D721Med (cell line): ENCODE data around the gene EPHA1.

Source experiments
- DNase-seq: peaks from one replicate; pipeline ENCODE4 v3.0.0; 2011; ENCODE audit warnings: low spot score; ENCODE audit not compliant: insufficient read length
- FAIRE-seq: peaks from 2 replicates; lab custom pipeline; 2011; peaks lifted over from hg19 to GRCh38; lab: Jason Lieb, UNC
- TF ChIP-seq, protein P1 (sequence below): IDR thresholded peaks from 2 replicates; pipeline ENCODE4 v1.5.1; 2012; ENCODE audit warnings: mild to moderate bottlenecking, control low read depth; ENCODE audit not compliant: insufficient read depth; ENCODE audit errors: missing control alignments

Gene EPHA1

GRCh38 chr7:143390773-143391317 is 17.8 kb downstream of the EPHA1 start:
- FAIRE-seq (no peak), DNase-seq (no peak)
- TF ChIP-seq, protein P1, sequence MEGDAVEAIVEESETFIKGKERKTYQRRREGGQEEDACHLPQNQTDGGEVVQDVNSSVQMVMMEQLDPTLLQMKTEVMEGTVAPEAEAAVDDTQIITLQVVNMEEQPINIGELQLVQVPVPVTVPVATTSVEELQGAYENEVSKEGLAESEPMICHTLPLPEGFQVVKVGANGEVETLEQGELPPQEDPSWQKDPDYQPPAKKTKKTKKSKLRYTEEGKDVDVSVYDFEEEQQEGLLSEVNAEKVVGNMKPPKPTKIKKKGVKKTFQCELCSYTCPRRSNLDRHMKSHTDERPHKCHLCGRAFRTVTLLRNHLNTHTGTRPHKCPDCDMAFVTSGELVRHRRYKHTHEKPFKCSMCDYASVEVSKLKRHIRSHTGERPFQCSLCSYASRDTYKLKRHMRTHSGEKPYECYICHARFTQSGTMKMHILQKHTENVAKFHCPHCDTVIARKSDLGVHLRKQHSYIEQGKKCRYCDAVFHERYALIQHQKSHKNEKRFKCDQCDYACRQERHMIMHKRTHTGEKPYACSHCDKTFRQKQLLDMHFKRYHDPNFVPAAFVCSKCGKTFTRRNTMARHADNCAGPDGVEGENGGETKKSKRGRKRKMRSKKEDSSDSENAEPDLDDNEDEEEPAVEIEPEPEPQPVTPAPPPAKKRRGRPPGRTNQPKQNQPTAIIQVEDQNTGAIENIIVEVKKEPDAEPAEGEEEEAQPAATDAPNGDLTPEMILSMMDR: no peak

GRCh38 chr7:143390104-143390772 is 18.4 kb downstream of the EPHA1 start:
- FAIRE-seq: no peak
- no peak for DNase-seq
- TF ChIP-seq, protein P1: no peak

- DNase-seq (no peak), FAIRE-seq (no peak)
- TF ChIP-seq, protein P1: no peak
These were observed 19.1 kb downstream of the EPHA1 start for GRCh38 chr7:143389316-143390103.

DNA sequence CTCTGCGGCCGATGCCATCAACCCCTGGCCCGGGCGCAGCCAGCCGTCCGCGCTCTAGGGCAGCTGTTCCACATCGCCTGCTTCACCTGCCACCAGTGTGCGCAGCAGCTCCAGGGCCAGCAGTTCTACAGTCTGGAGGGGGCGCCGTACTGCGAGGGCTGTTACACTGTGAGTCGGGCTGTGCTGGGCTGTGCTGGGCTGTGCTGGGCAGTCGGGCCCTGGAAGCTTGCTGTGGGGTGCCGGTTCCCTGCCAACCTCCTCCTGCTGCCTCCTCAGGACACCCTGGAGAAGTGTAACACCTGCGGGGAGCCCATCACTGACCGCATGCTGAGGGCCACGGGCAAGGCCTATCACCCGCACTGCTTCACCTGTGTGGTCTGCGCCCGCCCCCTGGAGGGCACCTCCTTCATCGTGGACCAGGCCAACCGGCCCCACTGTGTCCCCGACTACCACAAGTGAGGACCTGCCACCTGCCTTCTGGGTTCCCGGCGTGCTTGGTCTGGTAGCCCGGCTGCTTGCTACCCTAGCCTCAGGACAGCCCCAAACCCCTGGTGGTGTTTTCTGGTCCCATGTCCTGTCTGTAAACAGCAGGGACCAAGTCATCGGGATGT is 20.1 kb downstream of the EPHA1 start:
- FAIRE-seq: no peak
- TF ChIP-seq, protein P1: no peak
- no peak for DNase-seq

GRCh38 chr7:143388051-143388450 is 20.6 kb downstream of the EPHA1 start:
- TF ChIP-seq, protein P1: no peak
- DNase-seq (no peak), FAIRE-seq (no peak)

DNA sequence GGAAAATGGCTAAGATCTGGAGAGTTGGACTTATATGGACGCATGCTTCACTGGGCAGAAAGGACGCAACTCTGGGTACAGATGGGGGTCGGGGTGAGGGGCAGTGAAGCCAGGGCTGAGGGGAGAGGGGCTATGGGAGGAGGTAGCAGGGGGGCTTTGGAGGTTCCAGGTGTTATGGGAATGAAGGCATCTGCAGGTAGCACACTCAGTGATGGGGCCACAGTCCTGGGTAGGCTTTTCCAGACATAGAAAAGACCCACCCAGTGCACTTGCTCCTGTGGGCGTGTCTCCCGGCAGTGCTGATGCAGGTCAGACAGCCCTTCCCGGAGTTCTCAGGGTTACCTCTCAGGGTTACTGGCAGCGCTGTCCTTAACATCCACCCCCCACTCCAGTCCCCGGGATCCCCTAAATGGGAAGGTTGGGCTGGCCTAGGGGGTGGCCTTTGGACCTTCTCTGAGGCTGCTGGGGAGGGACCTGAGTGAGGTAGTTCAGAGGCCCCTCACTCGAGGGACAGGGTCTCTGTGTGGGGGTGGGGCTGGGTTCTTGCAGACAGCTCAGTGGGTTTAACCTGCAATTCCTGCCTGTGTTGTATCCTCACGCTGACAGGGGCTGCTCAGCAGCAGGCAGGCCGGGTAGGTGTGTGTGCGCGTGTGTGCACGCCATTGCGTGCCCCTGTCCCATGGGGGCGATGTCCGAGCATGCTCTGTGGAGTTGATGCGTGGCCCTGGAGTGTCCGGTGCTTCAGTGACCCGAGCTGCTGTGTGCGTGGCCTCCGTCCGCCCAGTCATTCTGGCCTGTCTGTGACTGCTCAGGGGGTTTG is 21.3 kb downstream of the EPHA1 start:
- TF ChIP-seq, protein P1: no peak
- no peak for DNase-seq
- FAIRE-seq: no peak
